Right lung (tissue), 5 donors: ENCODE data around the gene TBL1XR1. TPM values are rescaled to one million over a fixed set of nuclear protein-coding genes. Genes with fewer than 3 reads are reported as not detected.
"Not testable (repeated sequence)": the region's sequence is repeated elsewhere in the genome, so short reads cannot be mapped to it uniquely, and the experiment has no call there.

Experiments used
- DNase-seq, 2 donors: peaks; one replicate each; pipeline ENCODE4 v3.0.0-alpha.2; 2013
- polyA plus RNA-seq, 5 donors: library from polyadenylated mRNA; unstranded; fragments of 120-200 nt; gene quantifications; one replicate each; pipeline versions ENCODE4 v1.2.1 to v1.2.3, GENCODE V29; 2013; ENCODE audit warnings: inconsistent platforms in 1 of 5, low replicate concordance in 1 of 5; ENCODE audit not compliant: insufficient read length in 5 of 5, insufficient read depth in 1 of 5

Gene TBL1XR1
- polyA plus RNA-seq, 5 donors: 90.4 to 166 (median 153) TPM

GRCh38 chr3:177039490-177040274 is 157.6 kb downstream of the TBL1XR1 start:
- DNase-seq: no peak

GRCh38 chr3:177037241-177037640 is 160.0 kb downstream of the TBL1XR1 start:
- DNase-seq: no peak

- no peak for DNase-seq
Measured at GRCh38 chr3:177035676-177036075, 161.6 kb downstream of the TBL1XR1 start.

GRCh38 chr3:177034832-177035475 is 162.3 kb downstream of the TBL1XR1 start:
- DNase-seq: no peak

GRCh38 chr3:177026505-177027277 is 170.6 kb downstream of the TBL1XR1 start:
- DNase-seq: no peak

- no peak for DNase-seq
Measured at GRCh38 chr3:177015881-177016280, 181.4 kb downstream of the TBL1XR1 start.

GRCh38 chr3:177013681-177014280 is 183.5 kb downstream of the TBL1XR1 start:
- no peak for DNase-seq

- DNase-seq: no peak
Measured at GRCh38 chr3:177005718-177006405, 191.4 kb downstream of the TBL1XR1 start.

- not testable (repeated sequence) for DNase-seq
Measured at GRCh38 chr3:177000159-177000558, 197.1 kb downstream of the TBL1XR1 start.

GRCh38 chr3:176995946-176996345 is 201.3 kb downstream of the TBL1XR1 start:
- DNase-seq: no peak

GRCh38 chr3:176994891-176995781 is 202.1 kb downstream of the TBL1XR1 start:
- DNase-seq: no peak

GRCh38 chr3:176994393-176994792 is 202.9 kb downstream of the TBL1XR1 start:
- no peak for DNase-seq

GRCh38 chr3:176992978-176993377 is 204.3 kb downstream of the TBL1XR1 start:
- DNase-seq: no peak

GRCh38 chr3:176992565-176992964 is 204.7 kb downstream of the TBL1XR1 start:
- no peak for DNase-seq

GRCh38 chr3:176988795-176989194 is 208.5 kb downstream of the TBL1XR1 start:
- no peak for DNase-seq

- DNase-seq: no peak
Measured at GRCh38 chr3:176987901-176988650, 209.2 kb downstream of the TBL1XR1 start.

- no peak for DNase-seq
Measured at GRCh38 chr3:176978441-176978840, 218.8 kb downstream of the TBL1XR1 start.

- DNase-seq: no peak
Measured at GRCh38 chr3:176977331-176977730, 220.0 kb downstream of the TBL1XR1 start.

GRCh38 chr3:176976586-176976985 is 220.7 kb downstream of the TBL1XR1 start:
- no peak for DNase-seq

GRCh38 chr3:176974279-176974678 is 223.0 kb downstream of the TBL1XR1 start:
- DNase-seq: no peak
